Neural cell (in vitro differentiated cells): ENCODE data around the gene TXNDC11. TPM values are rescaled to one million over a fixed set of nuclear protein-coding genes. Genes with fewer than 3 reads are reported as not detected.

Experiments used
- H2AFZ ChIP-seq: fragments of 200-600, 300-800 bp; sonication (generic), shearing (Covaris generic); 2 replicates; pipeline ENCODE4 v1.6.0; 2014; ENCODE audit warnings: low read depth, mild to moderate bottlenecking, antibody characterized with exemption, low read length, moderate library complexity
- H3F3A ChIP-seq: fragments of 200-600 bp; shearing (Covaris generic); 2 replicates; pipeline ENCODE4 v1.6.1; 2016; ENCODE audit warnings: mild to moderate bottlenecking, moderate library complexity, mixed read lengths, antibody characterized with exemption, low read length; ENCODE audit not compliant: insufficient read depth, poor library complexity, severe bottlenecking
- H3K27ac ChIP-seq: fragments of 200-600, 300-800 bp; sonication (generic), shearing (Covaris generic); 2 replicates; pipeline ENCODE4 v1.5.1; 2014; ENCODE audit warnings: mild to moderate bottlenecking, low read length, moderate library complexity
- H3K27me3 ChIP-seq: fragments of 300-800, 200-600 bp; sonication (generic), shearing (Covaris generic); 2 replicates; pipeline ENCODE4 v1.6.0; 2014; ENCODE audit warnings: mild to moderate bottlenecking, low read depth, low read length, moderate library complexity; ENCODE audit not compliant: insufficient read depth
- H3K36me3 ChIP-seq: fragments of 300-800, 200-600 bp; sonication (generic), shearing (Covaris generic); 2 replicates; pipeline ENCODE4 v1.5.1; 2014; ENCODE audit warnings: mild to moderate bottlenecking, antibody characterized with exemption, low read length, moderate library complexity; ENCODE audit not compliant: insufficient read depth
- H3K4me2 ChIP-seq: fragments of 300-800, 200-600 bp; sonication (generic), shearing (Covaris generic); 2 replicates; pipeline ENCODE4 v1.6.0; 2014; ENCODE audit warnings: mild to moderate bottlenecking, low read length
- H3K4me3 ChIP-seq: fragments of 300-800, 200-600 bp; sonication (generic), shearing (Covaris generic); 2 replicates; pipeline ENCODE4 v1.5.1; 2014; ENCODE audit warnings: mild to moderate bottlenecking, low read length, moderate library complexity
- H3K79me2 ChIP-seq: fragments of 200-600 bp; shearing (Covaris generic); replicated peaks from 2 replicates; pipeline ENCODE4 v1.6.0; 2014; ENCODE audit warnings: mild to moderate bottlenecking, low read length, moderate library complexity; ENCODE audit not compliant: insufficient read depth
- H3K9ac ChIP-seq: fragments of 300-800, 200-600 bp; sonication (generic), shearing (Covaris generic); 2 replicates; pipeline ENCODE4 v1.6.1; 2016; ENCODE audit warnings: mild to moderate bottlenecking, low read length, mixed read lengths
- H3K9me2 ChIP-seq: fragments of 200-600 bp; shearing (Covaris generic); 2 replicates; pipeline ENCODE4 v1.6.1; 2016; ENCODE audit warnings: mild to moderate bottlenecking, low read length, mixed read lengths; ENCODE audit not compliant: insufficient read depth
- H3K9me3 ChIP-seq: fragments of 200-600, 300-800 bp; sonication (generic), shearing (Covaris generic); 2 replicates; pipeline ENCODE4 v1.6.1; 2016; ENCODE audit warnings: mild to moderate bottlenecking, mixed run types, low read length, moderate library complexity, mixed read lengths
- H4K20me1 ChIP-seq: fragments of 200-600 bp; shearing (Covaris generic); 2 replicates; pipeline ENCODE4 v1.6.1; 2016; ENCODE audit warnings: mild to moderate bottlenecking, mixed run types; ENCODE audit not compliant: insufficient read depth
- CTCF ChIP-seq: fragments of 450-650 bp; IDR thresholded peaks from 2 replicates; pipeline ENCODE4 v1.5.1; 2014; ENCODE audit warnings: antibody characterized with exemption, mild to moderate bottlenecking, moderate library complexity; ENCODE audit not compliant: poor library complexity, severe bottlenecking
- EP300 ChIP-seq: fragments of 450-650 bp; conservative IDR thresholded peaks from 2 replicates; pipeline ENCODE4 v1.6.1; 2014; ENCODE audit warnings: antibody characterized with exemption, mild to moderate bottlenecking, moderate library complexity; ENCODE audit not compliant: poor library complexity, severe bottlenecking
- EZH2 ChIP-seq: fragments of 200-600, 300-800 bp; shearing (Covaris generic), sonication (generic); IDR thresholded peaks from 2 replicates; pipeline ENCODE4 v1.6.1; 2014; ENCODE audit warnings: antibody characterized with exemption, low read length, borderline replicate concordance, mild to moderate bottlenecking; ENCODE audit not compliant: insufficient read depth, poor library complexity, severe bottlenecking
- MXI1 ChIP-seq: fragments of 450-650 bp; conservative IDR thresholded peaks from 2 replicates; pipeline ENCODE4 v1.6.1; 2014; ENCODE audit warnings: antibody characterized with exemption, mild to moderate bottlenecking; ENCODE audit not compliant: poor library complexity, severe bottlenecking
- POLR2AphosphoS5 ChIP-seq: IDR thresholded peaks from 2 replicates; pipeline ENCODE4 v1.6.1; 2012
- RAD21 ChIP-seq: fragments of 450-650 bp; conservative IDR thresholded peaks from 2 replicates; pipeline ENCODE4 v1.6.1; 2014; ENCODE audit warnings: antibody characterized with exemption, mild to moderate bottlenecking, moderate library complexity
- REST ChIP-seq: IDR thresholded peaks from 2 replicates; pipeline ENCODE4 v1.6.1; 2012; ENCODE audit warnings: borderline replicate concordance
- SMC3 ChIP-seq: fragments of 450-650 bp; conservative IDR thresholded peaks from 2 replicates; pipeline ENCODE4 v1.6.1; 2014; ENCODE audit warnings: antibody characterized with exemption, mild to moderate bottlenecking, moderate library complexity; ENCODE audit not compliant: poor library complexity
- TAF1 ChIP-seq: IDR thresholded peaks from 2 replicates; pipeline ENCODE4 v1.6.1; 2012; ENCODE audit warnings: low read depth
- polyA plus RNA-seq: library from polyadenylated mRNA; depleted of rRNA; stranded (reverse); fragments of >200 nt; gene quantifications from 2 replicates; pipeline ENCODE4 v1.2.3, GENCODE V29; 2014

The TXNDC11 gene
- polyA plus RNA-seq, 1 donor from 2014 or later = 10.9 TPM

- H4K20me1 ChIP-seq = no peaks in the 10 kb centered on the region
- no peak overlapping the region for H3K4me2 ChIP-seq
- no peak overlapping the region for H3K4me3 ChIP-seq
- peaks cover 8% of the 10 kb centered on the region for H3K36me3 ChIP-seq
- H3K9me3 ChIP-seq = no peaks in the 10 kb centered on the region
- H3K9me2 ChIP-seq = no peaks in the 10 kb centered on the region
- no peak overlapping the region for H3K27ac ChIP-seq
- TF ChIP-seq REST (no peak), EZH2 (no peak), SMC3 (no peak), CTCF (no peak), EP300 (no peak), TAF1 (no peak), RAD21 (no peak), MXI1 (no peak), POLR2AphosphoS5 (no peak)
- H3K79me2 ChIP-seq = no peaks in the 10 kb centered on the region
- no peak overlapping the region for H3K9ac ChIP-seq
- H2AFZ ChIP-seq = no peak overlapping the region
- H3F3A ChIP-seq = no peaks in the 10 kb centered on the region
- H3K27me3 ChIP-seq = no peaks in the 10 kb centered on the region
Observed at GRCh38 chr16:11687601-11688519, 54.8 kb downstream of the TXNDC11 start.

- H3K4me2 ChIP-seq = no peak overlapping the region
- H3K79me2 ChIP-seq = no peaks in the 10 kb centered on the region
- H2AFZ ChIP-seq = no peak overlapping the region
- no peaks in the 10 kb centered on the region for H3K27me3 ChIP-seq
- no peak overlapping the region for H3K9ac ChIP-seq
- TF ChIP-seq CTCF = no peak
- TF ChIP-seq MXI1 = no peak
- TF ChIP-seq EZH2 = no peak
- no peak for TF ChIP-seq TAF1
- no peak for TF ChIP-seq RAD21
- no peak for TF ChIP-seq POLR2AphosphoS5
- no peak for TF ChIP-seq REST
- no peak for TF ChIP-seq SMC3
- no peak for TF ChIP-seq EP300
- H3K27ac ChIP-seq = no peak overlapping the region
- H3K4me3 ChIP-seq = no peak overlapping the region
- no peaks in the 10 kb centered on the region for H3K9me3 ChIP-seq
- peaks cover 8% of the 10 kb centered on the region for H3K36me3 ChIP-seq
- no peaks in the 10 kb centered on the region for H4K20me1 ChIP-seq
- H3K9me2 ChIP-seq = no peaks in the 10 kb centered on the region
- H3F3A ChIP-seq = no peaks in the 10 kb centered on the region
Observed at GRCh38 chr16:11686713-11687380, 55.8 kb downstream of the TXNDC11 start.
